Lower leg skin (tissue), 3 donors: Measurements from ENCODE around the gene TNFRSF11A.

ENCODE experiments used
- POLR2A ChIP-seq, 2 donors: fragments of 450-650 bp; IDR thresholded peaks; one replicate each; pipeline ENCODE4 v1.6.1; 2016 to 2017; ENCODE audit warnings: antibody characterized with exemption in 2 of 2, mild to moderate bottlenecking in 1 of 2, moderate library complexity in 1 of 2
- TF ChIP-seq, protein P1 (sequence below), 3 donors: fragments of 450-650 bp; IDR thresholded peaks; one replicate each; pipeline ENCODE4 v1.5.1; 2016; ENCODE audit warnings: antibody characterized with exemption in 3 of 3, mild to moderate bottlenecking in 3 of 3, moderate library complexity in 2 of 3

DNA sequence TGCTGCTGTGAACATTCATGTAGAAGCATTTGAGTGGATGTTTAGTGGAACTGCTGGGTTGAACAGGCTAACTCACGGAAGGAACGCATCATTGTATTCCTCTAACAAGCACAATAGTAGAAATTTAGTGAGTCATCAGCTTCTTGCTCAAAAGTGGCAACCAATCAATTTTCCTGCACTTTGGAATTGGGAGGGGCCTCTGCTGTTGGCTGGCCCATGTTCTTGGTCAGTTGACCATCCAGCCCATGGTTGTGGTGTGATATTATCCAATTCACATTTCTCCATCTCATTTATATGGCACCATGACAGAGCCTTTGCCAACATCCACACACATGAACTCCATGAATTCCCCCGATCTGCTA lies 95.0 kb downstream of the TNFRSF11A start:
- TF ChIP-seq, protein P1, sequence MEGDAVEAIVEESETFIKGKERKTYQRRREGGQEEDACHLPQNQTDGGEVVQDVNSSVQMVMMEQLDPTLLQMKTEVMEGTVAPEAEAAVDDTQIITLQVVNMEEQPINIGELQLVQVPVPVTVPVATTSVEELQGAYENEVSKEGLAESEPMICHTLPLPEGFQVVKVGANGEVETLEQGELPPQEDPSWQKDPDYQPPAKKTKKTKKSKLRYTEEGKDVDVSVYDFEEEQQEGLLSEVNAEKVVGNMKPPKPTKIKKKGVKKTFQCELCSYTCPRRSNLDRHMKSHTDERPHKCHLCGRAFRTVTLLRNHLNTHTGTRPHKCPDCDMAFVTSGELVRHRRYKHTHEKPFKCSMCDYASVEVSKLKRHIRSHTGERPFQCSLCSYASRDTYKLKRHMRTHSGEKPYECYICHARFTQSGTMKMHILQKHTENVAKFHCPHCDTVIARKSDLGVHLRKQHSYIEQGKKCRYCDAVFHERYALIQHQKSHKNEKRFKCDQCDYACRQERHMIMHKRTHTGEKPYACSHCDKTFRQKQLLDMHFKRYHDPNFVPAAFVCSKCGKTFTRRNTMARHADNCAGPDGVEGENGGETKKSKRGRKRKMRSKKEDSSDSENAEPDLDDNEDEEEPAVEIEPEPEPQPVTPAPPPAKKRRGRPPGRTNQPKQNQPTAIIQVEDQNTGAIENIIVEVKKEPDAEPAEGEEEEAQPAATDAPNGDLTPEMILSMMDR (IDR thresholded peaks at IDR 0.05): no peak
- TF ChIP-seq POLR2A (IDR thresholded peaks at IDR 0.05): no peak
